Measurements from ENCODE around the gene PLCG2.

PLCG2 gene

DNA sequence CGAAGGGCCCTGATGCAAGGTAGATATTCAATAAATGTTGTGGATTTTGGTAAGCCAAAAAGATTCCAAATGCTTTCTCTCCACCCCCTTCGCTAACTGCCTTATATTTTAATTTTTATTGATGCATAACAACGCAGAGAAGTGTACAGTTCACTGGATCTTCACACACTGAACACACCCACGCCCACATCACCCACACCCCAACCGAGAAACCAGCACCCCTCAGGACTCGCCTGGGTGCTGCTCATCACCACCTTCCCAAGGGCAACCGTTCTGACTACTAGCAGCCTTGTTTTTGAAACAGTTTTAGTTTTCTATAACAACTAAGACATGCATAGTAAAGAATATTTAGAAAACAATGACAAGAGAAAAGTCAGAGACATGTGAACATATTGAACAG, 9.1 kb upstream of the PLCG2 start:
- H3K4me3 ChIP-seq (ENCODE audit: low read depth, low read length), result no peak overlapping the region
- ChIA-PET POLR2A (no interaction called here), CTCF (interaction anchor here (1.6 kb wide), 1 partner anchor 18 kb away, joined by 4 read pairs; no protein-coding TSS in a partner anchor)
- no peak for DNase-seq (ENCODE audit: low read depth, low spot score)
- TF ChIP-seq, protein P1, sequence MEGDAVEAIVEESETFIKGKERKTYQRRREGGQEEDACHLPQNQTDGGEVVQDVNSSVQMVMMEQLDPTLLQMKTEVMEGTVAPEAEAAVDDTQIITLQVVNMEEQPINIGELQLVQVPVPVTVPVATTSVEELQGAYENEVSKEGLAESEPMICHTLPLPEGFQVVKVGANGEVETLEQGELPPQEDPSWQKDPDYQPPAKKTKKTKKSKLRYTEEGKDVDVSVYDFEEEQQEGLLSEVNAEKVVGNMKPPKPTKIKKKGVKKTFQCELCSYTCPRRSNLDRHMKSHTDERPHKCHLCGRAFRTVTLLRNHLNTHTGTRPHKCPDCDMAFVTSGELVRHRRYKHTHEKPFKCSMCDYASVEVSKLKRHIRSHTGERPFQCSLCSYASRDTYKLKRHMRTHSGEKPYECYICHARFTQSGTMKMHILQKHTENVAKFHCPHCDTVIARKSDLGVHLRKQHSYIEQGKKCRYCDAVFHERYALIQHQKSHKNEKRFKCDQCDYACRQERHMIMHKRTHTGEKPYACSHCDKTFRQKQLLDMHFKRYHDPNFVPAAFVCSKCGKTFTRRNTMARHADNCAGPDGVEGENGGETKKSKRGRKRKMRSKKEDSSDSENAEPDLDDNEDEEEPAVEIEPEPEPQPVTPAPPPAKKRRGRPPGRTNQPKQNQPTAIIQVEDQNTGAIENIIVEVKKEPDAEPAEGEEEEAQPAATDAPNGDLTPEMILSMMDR (IDR thresholded peaks at IDR 0.05; ENCODE audit: insufficient read depth, low read length, missing control alignments), result no peak

DNA sequence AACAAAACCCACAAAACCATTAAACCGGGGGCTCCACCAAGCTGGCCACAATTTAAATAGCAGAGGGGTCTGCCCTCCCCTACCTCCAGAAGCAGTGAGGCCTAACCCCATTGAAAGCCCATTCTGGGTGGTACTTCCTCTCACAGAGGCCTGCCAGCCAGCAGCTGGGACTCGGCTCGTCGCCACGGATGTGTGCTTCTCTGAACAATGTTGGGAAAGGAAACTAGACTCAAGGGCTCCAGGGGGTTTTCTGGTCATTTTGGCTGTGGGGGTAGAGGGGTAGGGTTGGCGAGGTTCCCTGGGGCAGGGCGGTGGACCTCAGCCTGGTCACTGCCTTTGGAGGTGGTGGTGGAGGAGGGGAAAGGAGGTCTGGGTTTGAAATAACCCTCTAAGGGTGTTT, 4.7 kb upstream of the PLCG2 start:
- POLR2A ChIA-PET, result no interaction called here
- DNase-seq (ENCODE audit: low read depth, low spot score), result no peak

DNA sequence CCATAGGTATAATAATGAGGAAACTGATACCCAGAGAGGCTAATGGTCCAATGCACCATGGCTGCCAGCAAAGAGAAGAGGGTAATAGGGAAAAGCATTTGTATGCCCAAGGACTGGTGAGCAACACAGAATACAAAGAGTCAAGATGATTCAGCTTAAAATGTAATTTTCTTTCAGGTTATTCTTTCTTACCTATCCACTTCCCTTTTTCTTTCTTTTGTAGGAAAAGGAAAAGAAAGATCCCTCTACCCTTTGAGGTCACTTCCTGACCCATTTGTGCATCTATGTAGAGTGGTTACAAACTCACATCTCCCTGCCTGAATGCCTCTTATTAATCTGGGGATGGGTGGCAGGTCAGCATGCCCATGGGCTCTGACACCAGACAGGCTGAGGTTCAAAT, 3.5 kb upstream of the PLCG2 start:
- POLR2A ChIA-PET, result no interaction called here
- CTCF ChIA-PET, result no interaction called here
- no peak overlapping the region for H3K4me3 ChIP-seq (ENCODE audit: low read depth, low read length)
- TF ChIP-seq, protein P1 (IDR thresholded peaks at IDR 0.05; ENCODE audit: insufficient read depth, low read length, missing control alignments), result no peak
- no peak for DNase-seq (ENCODE audit: low read depth, low spot score)

More for the DNA sequence above, 4.7 kb upstream of the PLCG2 start:
- CTCF ChIA-PET, result no interaction called here
- TF ChIP-seq, protein P1 (IDR thresholded peaks at IDR 0.05; ENCODE audit: insufficient read depth, low read length, missing control alignments), result no peak
- no peak overlapping the region for H3K4me3 ChIP-seq (ENCODE audit: low read depth, low read length)

DNA sequence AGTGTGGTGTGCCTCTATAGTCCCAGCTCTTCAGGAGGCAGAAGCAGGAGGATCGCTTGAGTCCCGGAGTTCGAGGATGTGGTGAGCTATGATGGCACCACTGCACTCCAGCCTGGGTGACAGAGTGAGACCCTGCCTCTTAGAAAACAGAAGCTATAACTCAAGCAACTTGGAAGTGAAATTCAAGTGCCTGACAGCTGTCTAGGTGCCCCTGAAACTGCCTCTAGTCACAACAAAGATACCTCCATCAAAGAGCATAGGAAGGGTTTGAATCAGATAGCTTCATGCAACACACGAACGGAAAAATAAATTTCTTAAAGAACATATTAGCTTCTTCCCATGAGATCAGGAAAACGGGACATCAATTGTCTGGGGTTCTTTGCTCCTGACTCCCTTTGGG, 860 bp upstream of the PLCG2 start:
- POLR2A ChIA-PET, result no interaction called here
- no peak for DNase-seq (ENCODE audit: low read depth, low spot score)
- TF ChIP-seq, protein P1 (IDR thresholded peaks at IDR 0.05; ENCODE audit: insufficient read depth, low read length, missing control alignments), result no peak
- H3K4me3 ChIP-seq (ENCODE audit: low read depth, low read length), result no peak overlapping the region
- CTCF ChIA-PET, result no interaction called here

DNA sequence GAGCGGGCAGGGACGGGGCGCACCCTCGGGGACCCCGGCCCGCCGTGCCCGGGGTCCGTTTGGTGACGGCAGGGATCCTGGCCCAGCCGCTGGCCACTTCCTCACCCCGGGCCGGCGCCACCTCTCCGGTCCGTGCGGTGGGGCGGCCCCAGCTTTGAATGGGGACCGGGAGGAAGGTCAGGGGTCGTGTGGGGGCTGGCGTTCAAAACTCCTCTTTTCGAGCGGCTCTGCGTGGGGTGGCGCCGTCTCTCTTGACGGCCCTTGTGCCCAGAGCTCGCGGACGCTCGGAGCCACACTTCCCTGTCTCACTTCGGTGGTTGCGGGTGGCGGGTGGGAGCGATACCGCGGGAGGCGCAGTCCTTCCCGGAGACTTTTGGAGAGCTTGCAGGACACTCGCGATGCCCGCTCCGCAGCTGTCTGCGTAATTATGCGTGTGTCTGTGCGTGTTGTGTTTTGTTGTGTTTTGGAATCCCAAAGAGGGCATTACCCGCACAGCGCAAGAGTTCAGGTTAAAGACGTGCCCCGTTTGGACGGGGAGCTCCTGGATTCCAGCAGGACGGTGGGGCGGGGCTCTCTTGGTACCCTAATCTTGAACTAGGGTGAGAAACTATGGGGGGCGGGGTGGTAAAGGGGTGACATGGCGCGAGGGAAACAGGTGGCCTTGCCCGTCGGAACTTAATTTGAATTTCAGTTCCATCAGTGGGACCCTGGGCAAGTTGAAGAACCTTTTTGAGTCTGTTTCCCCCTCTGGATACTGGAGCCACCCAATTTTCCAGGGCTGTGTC, 637 bp downstream of the PLCG2 start:
- TF ChIP-seq, protein P1 (IDR thresholded peaks at IDR 0.05; ENCODE audit: insufficient read depth, low read length, missing control alignments), result no peak
- DNase-seq (ENCODE audit: low read depth, low spot score), result no peak
- peak overlapping the region; percentile 32 for H3K4me3 ChIP-seq (ENCODE audit: low read depth, low read length)
- POLR2A ChIA-PET, result no interaction called here
- CTCF ChIA-PET, result no interaction called here

DNA sequence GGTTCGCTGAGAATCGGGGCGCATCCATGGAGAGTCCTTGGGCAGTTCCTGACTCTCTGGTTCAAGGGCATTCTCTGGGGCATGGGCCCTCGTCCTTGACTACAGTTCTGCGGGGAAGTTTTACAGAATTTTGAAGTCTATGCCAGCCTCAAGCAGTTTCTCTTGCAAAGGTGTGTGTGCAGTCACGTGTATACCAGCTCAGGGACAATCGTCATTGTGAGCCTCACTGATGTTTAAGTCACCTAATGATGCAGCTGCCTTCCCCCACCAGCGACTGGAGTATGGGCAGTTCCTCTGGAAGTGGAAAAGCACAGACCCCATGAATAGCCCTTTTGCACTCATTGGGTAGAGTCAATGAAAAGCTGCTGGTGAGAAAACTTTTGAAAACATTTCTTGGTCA, 1.3 kb downstream of the PLCG2 start:
- POLR2A ChIA-PET, result no interaction called here
- no peak overlapping the region for H3K4me3 ChIP-seq (ENCODE audit: low read depth, low read length)
- CTCF ChIA-PET, result no interaction called here
- no peak for DNase-seq (ENCODE audit: low read depth, low spot score)
- TF ChIP-seq, protein P1 (IDR thresholded peaks at IDR 0.05; ENCODE audit: insufficient read depth, low read length, missing control alignments), result no peak

Data from AG04449 (cell line).